Activated T-cell treated with anti-CD3 and anti-CD28 coated beads for 48 hours (primary cell): ENCODE data around the gene RGS9.

Experiments used
- DNase-seq: peaks from one replicate; pipeline ENCODE4 v3.0.0-alpha.2; 2020; ENCODE audit warnings: low read depth

RGS9 gene

GRCh38 chr17:65261152-65261551 is 124.0 kb downstream of the RGS9 start:
- no peak for DNase-seq

DNA sequence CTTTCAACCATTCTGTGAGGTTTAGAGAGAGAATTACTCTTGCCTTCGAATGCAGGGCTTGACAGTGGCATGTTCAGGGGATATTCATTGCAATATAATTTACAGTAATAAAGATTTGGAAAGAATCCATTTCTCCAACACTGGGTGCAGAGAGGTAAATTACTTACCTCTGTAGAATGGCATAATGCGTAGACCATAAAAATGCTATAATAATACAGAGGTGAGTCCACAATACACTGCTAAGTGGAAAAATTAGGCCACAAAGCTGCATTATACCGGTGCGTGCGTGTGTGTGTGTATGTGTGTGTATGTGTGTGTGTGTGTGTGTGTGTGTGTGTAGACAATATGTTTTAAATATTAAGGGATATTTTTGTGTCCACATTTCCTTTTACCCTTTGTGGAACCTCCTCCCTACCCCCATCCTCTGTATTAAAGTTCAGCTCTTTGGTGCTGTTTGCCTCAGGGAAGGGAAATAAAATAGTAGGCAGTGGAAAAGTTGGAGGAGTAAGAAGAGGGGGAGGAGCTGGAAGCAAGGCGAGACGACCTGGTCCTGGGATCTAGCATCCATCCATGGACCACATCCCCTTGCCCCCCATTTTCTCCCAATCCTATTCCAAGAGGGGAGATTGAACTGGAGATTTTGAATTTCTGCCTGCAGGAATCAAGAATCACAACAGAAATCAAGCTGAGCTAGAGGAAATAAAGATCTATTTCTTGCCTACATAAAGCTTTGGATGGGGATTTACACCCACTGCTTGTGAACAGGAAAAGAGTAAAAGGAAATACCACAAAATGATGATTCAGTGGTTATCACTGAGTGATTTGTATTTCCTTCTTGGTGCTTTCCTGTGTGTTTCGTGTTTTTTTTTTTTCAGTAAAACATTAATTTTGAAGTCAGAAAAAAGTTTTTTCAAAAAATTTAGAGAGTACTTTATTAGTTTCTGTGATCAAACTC is 124.8 kb downstream of the RGS9 start:
- DNase-seq = no peak

GRCh38 chr17:65265276-65265675 is 128.1 kb downstream of the RGS9 start:
- DNase-seq = no peak

DNA sequence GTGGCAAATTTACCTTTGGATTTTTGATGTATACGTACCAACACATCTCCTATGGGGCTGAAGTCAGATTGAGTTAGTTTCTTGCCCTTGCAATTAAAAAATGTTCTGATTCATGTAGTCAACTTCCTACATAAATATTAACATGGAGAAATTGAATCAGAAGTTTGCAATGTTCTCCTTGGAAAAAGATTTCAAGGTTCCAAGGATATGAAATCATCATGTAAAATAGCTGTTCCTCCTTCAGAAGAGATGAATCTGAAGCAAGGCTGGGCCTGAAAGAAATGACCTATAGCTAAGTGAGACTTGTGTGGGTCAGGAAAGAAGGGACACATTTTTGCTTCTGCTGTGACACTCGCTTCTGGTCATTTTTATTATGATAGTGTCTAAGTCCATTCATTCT is 131.7 kb downstream of the RGS9 start:
- no peak for DNase-seq

DNA sequence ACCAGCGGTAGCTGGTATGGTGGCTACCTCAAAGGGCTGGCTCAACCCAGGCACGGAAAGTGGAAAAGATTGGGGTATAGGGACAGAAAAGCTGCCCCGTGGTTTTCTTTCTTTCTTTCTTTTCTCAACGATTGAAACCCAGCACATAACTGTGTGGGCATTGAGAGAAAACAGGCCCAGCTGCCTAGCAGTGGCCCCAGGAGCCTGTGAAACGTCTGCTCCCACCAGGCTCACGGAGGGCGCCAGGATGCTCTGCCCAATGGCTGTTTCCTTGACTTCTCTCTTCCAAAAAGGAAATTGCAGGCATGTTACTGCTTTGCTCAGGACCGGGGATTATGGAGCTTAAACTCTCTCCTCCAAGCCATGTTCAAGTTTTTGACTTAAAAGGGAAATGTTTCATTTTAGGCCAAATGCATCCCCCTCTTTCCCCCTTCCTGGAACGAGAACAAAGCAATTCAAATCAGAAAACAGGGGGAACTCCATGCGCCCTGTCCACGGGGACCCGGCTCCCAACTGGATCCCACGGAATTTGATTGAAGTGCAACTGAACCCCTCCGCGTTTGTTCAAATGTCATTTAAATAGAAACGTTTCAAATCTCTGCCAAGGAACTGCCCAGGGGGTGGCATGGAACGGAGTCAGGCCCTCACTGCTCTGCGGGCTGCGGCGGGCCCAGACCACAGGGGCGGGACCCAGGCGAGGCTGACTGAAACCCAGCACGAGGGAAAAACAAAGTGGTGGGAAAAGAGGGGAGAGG is 133.5 kb downstream of the RGS9 start:
- no peak for DNase-seq

DNA sequence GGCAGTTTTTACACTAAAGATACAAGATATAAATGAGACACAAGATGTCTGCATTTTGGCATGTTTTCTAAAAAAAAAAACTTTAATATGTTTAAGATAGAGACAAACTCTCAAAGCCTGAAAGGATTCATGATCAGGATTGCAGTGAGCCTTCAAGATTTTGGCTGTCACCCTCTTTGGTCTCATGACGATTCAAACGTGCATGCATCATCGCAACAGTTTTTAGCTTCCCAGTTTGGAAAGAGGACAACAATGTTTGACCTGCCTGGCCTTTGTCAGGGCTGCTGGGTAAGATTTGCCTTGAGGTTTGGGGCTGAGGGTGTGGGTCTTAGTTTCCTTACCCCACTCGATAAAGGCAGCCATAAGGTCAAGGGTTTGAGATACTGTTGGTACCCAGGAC is 134.1 kb downstream of the RGS9 start:
- DNase-seq = no peak
